ENCODE data around the gene MRPL4. TPM values are rescaled to one million over a fixed set of nuclear protein-coding genes. Genes with fewer than 3 reads are reported as not detected.

Gene MRPL4
- total and polyA plus RNA-seq, 2 of the 13 experiments (the other 11 are each of a cell fraction or from before 2014, with no cell fraction given), result 40.6 to 42.5 TPM

GRCh38 chr19:10290876-10291553 is 39.0 kb downstream of the MRPL4 start (continued):
- TF ChIP-seq GMEB1 (CRISPR knock-in tag; IDR thresholded peaks at IDR 0.05; ENCODE audit: borderline replicate concordance) (peak; percentile 26; the same call in 1 of the 2 replicates), ADNP (CRISPR knock-in tag; IDR thresholded peaks at IDR 0.05) (no peak), ELF1 (CRISPR knock-in tag; IDR thresholded peaks at IDR 0.05) (no peak), NR1H2 (CRISPR knock-in tag; IDR thresholded peaks at IDR 0.05; ENCODE audit: borderline replicate concordance, low read depth) (no peak), TMF1 (CRISPR knock-in tag; IDR thresholded peaks at IDR 0.05; ENCODE audit: low read depth) (no peak; the same call in 1 of the 2 replicates), CC2D1A (CRISPR knock-in tag; IDR thresholded peaks at IDR 0.05) (no peak), NFRKB (IDR thresholded peaks at IDR 0.05) (no peak), FOXK1 (CRISPR knock-in tag; IDR thresholded peaks at IDR 0.05; ENCODE audit: borderline replicate concordance, low read depth) (no peak), NCOA1 (CRISPR knock-in tag; IDR thresholded peaks at IDR 0.05) (no peak), KDM2A (CRISPR knock-in tag; IDR thresholded peaks at IDR 0.05; ENCODE audit: borderline replicate concordance, low read depth) (no peak), YEATS2 (CRISPR knock-in tag; IDR thresholded peaks at IDR 0.05; ENCODE audit: borderline replicate concordance) (no peak), ZNF543 (CRISPR knock-in tag; IDR thresholded peaks at IDR 0.05) (no peak), NR3C1 (CRISPR knock-in tag; IDR thresholded peaks at IDR 0.05) (no peak), AHR (CRISPR knock-in tag; IDR thresholded peaks at IDR 0.05) (no peak), ZNF563 (CRISPR knock-in tag; IDR thresholded peaks at IDR 0.05) (no peak), KLF16 (CRISPR knock-in tag; IDR thresholded peaks at IDR 0.05) (no peak), MXD1 (CRISPR knock-in tag; IDR thresholded peaks at IDR 0.05) (peak; percentile 34; the same call in 1 of the 2 replicates), KLF6 (CRISPR knock-in tag; IDR thresholded peaks at IDR 0.05) (0 out of 2 replicates have a peak, but pooled peaks have one; percentile 65), IRF9 (CRISPR knock-in tag; IDR thresholded peaks at IDR 0.05; ENCODE audit: borderline replicate concordance) (no peak), ZNF547 (CRISPR knock-in tag; IDR thresholded peaks at IDR 0.05) (peak; percentile 47; the same call in 1 of the 2 replicates), ZNF674 (CRISPR knock-in tag; IDR thresholded peaks at IDR 0.05; ENCODE audit: low read depth) (no peak), REXO4 (CRISPR knock-in tag; IDR thresholded peaks at IDR 0.05; ENCODE audit: borderline replicate concordance) (no peak), TRIM22 (IDR thresholded peaks at IDR 0.05) (no peak), UBTF (CRISPR knock-in tag; IDR thresholded peaks at IDR 0.05) (peak; percentile 36; the same call in 1 of the 2 replicates)

All from HepG2 (cell line).